GM12874 (cell line): ENCODE results near the gene YPEL4.

Experiments
- CTCF ChIP-seq: IDR thresholded peaks from 2 replicates; pipeline ENCODE4 v1.5.1; 2011; ENCODE audit warnings: low read depth, mild to moderate bottlenecking, control low read depth, low read length, moderate library complexity; ENCODE audit not compliant: insufficient read depth

YPEL4 gene

GRCh38 chr11:57668434-57668782 lies 18.7 kb upstream of the YPEL4 start:
- TF ChIP-seq CTCF, result no peak

- TF ChIP-seq CTCF, result peak; percentile 43
Observed at GRCh38 chr11:57667736-57668433, 18.2 kb upstream of the YPEL4 start, which contains the start of gene ZDHHC5. TSS of gene ZDHHC5 (plus strand) at chr11:57668114. CDS start at chr11:57673091, 4,977 bp downstream.

- TF ChIP-seq CTCF, result no peak
Observed at GRCh38 chr11:57667117-57667735, 17.5 kb upstream of the YPEL4 start.

GRCh38 chr11:57663975-57664374 lies 14.3 kb upstream of the YPEL4 start:
- TF ChIP-seq CTCF, result no peak

- no peak; the same call in 1 of the 2 replicates for TF ChIP-seq CTCF
Observed at GRCh38 chr11:57662893-57663292, 13.2 kb upstream of the YPEL4 start.

GRCh38 chr11:57659669-57660068 lies 10.0 kb upstream of the YPEL4 start:
- TF ChIP-seq CTCF, result no peak

GRCh38 chr11:57658023-57658361 lies 8.3 kb upstream of the YPEL4 start:
- TF ChIP-seq CTCF, result no peak
